GM10847 (cell line): ENCODE results near the gene HBP1.

Experiments used
- POLR2A ChIP-seq: IDR thresholded peaks from 2 replicates; pipeline ENCODE4 v1.6.1; 2011; ENCODE audit not compliant: insufficient read length; ENCODE audit errors: extremely low read depth

Gene HBP1

DNA sequence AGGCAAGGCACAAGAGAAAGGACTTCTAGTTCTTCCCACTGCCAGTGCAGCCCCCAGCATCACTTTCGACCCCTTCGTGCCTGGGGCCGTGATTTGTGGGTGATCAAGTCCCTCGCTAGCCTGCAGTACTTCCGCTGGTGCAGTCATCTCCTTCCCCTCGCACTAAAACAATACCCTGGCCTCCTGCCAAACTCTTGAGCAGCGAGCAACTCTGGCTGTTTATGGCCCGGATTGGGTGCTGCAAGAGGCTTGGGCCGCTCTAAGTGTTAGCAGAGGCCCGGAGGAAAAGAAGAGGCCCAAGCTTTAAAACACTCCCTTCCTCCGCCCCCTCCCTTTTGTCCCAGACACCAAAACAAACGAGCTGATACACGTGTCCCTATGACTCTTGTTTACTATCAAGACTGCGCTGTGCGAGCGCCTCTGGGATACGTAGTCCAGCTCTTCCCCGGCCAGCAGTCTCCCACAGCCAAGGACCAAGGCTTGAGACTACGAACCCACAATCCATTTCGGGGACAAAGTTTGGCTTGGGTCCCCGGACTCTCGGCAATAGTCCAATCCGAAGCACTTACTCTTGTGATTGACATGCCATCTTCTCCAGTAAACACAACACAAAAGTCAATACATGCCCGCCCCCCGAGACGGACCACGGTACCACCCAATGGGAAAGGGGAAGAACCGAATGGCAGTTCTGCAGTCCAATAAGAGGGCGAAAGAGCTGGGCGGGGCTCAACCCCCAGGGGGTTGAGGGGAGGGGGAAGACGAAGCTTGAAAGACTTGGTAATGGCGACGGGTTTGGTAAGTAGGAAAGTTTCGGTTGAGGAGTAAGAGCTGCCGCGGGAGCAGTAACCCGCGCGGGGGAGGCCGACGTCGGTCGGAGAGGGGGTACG is at the start of gene HBP1:
Gene HBP1, plus strand, starts transcription at position 771 of the 887 bp plus-strand sequence. CDS start 10,891 bp downstream, outside the sequence.
- TF ChIP-seq POLR2A, result no peak

DNA sequence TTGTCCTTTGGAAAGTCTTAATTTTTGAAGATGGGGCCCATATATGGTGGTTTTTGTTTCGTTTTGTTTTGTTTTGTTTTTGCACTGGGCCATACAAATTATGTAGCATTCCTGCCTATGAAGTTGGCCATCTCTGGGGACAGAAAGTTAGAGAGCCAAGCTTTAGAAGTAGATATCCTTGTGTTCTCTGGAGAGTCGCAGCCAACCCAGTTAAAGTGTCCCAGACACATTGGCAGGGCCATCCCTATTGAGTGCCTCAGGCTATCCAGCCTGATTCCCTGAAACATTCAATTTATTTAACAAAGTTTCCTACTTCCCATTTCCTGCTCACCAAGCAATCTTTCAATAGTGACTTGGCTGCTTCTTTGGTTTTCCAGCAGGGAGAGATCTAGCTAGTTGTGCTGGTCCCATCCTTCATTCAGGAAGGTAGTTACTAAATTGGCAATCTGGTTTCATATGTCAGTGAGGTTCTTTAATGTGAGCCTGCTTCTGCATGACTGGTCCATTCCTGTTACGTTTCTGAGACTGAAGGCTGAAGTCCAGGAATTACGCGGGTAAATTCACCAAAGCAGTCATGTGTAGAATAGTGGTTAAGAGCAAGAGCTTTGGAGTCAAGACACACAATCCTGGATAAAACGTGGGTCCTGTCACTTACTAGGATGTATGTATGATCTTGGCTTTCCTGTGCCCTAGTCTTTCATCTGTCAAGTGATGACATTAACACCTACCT is 49.3 kb upstream of the HBP1 start:
- TF ChIP-seq POLR2A, result no peak

GRCh38 chr7:107122486-107122911 is 46.3 kb upstream of the HBP1 start:
- no peak for TF ChIP-seq POLR2A

GRCh38 chr7:107123392-107123791 is 45.4 kb upstream of the HBP1 start:
- TF ChIP-seq POLR2A, result no peak

DNA sequence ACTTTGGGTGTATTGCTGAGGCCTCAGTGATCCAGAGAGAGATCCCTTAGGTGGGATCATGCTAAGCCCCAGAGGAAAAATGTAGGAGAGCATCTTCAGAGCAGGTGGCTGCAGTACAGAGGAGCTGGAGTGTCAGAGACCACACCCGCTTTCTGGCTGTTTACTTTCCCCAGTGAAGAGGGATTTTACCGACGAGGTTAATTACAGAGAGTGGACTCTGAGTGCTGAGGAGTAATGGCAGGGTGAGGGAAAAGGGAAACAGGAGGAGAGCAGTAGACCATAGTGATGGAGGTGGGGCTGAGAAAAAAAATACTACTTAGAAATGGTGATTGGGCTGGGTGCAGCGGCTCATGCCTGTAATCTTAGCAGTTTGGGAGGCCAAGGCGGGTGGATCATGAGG is 43.3 kb upstream of the HBP1 start:
- no peak for TF ChIP-seq POLR2A

DNA sequence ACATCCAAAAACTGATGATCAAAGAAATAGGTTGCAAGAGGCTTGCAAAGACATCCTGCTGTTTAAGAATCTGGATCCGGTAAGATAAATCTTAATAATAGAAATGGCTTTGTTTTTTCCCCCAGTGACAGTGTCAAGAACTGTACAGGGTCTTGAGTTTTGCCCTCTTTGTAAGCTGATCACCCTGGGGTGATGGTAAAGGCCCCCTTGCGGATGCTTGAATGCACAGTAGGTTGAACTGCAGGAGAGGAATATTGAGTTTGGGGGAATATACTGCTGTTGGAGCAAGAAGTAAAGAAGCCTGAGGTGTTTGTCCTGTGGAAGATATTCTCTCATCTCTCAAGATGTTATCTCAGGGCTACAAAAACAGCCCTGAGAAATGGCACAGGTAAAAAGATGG is 40.6 kb upstream of the HBP1 start:
- no peak for TF ChIP-seq POLR2A

- no peak for TF ChIP-seq POLR2A
Observed at GRCh38 chr7:107128748-107129147, 40.1 kb upstream of the HBP1 start.

- no peak for TF ChIP-seq POLR2A
Observed at GRCh38 chr7:107130487-107131220, 38.1 kb upstream of the HBP1 start.

DNA sequence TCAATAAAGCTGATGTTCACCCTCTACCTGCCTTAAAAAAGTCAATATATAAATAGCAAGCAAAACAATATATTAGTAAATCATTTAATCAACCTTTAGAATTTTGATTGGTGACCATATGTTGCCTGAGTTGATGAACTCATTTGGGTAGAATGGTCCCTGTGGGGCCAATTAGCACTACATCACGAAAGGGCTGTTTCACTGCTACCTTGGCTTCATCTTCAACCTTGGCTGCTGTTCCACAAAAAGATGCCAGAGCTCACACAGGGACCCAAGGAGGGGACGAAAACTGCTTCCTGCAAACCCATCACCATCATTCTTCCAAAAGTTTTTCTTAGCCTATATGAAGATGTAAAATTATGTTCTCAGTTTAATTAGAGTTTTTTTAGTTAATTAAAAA is 35.4 kb upstream of the HBP1 start:
- no peak for TF ChIP-seq POLR2A

GRCh38 chr7:107138696-107139420 is 29.9 kb upstream of the HBP1 start:
- TF ChIP-seq POLR2A, result no peak

DNA sequence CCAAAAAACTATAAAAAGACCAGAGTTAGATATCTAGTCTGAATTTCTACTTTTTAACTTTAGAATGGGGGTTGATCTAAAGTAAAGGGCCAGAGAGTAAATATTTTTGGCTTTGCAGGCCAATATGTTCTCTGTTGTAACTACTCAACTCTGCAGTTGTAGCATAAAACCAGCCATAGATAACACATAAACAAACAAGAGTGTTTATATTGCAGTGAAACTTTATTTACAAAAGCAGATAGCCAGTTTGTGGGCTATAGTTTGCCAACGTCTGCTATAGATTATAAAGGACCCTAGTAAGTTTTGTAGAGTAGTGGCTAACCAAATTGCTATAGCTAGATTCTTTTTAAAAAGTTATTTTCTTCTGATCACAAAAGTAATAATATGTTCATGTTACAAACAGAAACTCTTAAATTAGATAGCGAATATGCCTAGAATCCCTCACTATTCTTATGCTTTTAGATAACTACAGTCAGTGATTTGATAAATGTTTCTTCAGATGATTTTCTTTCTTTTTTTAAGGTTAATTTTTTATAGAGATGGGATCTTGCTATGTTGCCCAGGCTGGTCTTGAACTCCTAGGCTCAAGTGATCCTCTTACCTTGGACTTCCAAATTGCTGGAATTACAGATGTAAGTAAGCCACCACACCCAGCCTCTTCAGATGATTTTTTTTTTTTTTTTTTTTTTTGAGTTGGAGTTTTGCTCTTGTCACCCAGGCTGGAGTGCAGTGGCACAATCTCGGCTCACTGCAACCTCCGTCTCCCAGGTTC is 23.6 kb upstream of the HBP1 start:
- TF ChIP-seq POLR2A, result no peak

DNA sequence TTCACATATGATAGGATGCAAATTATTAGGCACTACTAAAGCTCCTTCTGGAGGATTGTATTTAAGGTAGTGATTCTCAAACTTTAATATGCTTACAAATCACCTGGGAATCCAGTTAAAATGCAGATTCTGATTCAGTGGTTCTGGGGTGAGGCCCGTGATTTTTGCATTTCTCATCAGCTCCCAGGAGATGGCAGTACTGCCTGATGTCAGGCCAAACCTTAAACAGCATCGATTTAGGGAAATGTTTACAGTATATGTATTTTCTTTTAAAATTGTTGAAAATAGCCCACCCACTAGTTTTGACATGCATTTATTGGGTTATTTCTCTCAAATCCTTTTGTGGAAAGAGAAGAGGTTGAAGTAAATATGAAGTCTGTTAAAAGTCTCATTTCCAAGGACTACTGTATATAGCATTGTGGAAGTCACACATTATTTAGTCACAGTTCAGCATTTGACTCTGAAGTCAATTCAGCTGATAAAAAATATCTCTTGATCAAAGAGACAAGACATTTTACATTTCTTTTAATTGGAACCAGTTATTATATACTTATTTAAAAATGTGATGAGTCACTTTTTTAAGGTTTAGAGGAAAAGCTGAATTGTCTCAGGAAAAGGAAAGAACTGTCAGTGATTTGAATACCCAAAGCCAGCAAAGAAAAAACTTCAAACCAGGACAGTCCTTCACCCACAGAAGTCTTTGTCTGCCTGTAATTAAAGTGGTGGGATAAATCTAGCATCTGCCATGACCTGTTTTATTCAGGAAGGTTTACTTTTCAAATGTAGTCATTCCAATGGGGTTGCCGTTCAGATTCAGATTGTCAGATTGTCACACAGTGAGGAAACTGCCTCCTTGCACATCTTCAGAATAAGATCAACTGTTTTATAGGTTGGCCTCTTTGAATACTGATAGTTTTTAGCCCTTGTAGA is 21.1 kb upstream of the HBP1 start:
- TF ChIP-seq POLR2A, result no peak

DNA sequence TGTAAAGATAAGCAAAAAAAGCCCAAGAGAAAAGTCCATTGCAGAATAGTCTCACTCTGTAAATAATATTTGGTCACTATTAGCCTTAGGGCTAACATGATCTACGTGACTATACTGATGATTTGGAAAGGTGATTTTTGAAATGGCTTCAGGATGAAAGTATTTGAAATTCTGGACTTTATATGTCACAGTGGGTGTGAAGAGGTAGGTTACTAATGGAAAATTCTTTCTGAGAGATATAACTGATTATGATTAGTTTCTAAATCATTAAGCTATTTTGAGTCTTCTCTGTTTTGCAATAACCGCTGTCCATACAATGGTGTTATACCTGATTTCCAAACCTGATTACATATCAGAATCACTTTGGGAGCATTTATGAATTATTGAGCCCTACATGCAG is 20.1 kb upstream of the HBP1 start:
- no peak for TF ChIP-seq POLR2A
